ENCODE results near the gene TNFRSF6B. TPM values are rescaled to one million over a fixed set of nuclear protein-coding genes. Genes with fewer than 3 reads are reported as not detected.
"Not testable (repeated sequence)": the region's sequence is repeated elsewhere in the genome, so short reads cannot be mapped to it uniquely, and the experiment has no call there.

Gene TNFRSF6B
- total RNA-seq, 2 experiments from 2014 or later: not detected

- CTCF ChIA-PET: no interaction called here
- H3K36me3 Mint-ChIP-seq (ENCODE audit: low read depth): peaks cover 8% of the 10 kb centered on the region
- no peaks in the 10 kb centered on the region for H3K27me3 Mint-ChIP-seq (ENCODE audit: low read depth)
- H3K9me3 Mint-ChIP-seq: no peaks in the 10 kb centered on the region
- peak overlapping the region; percentile 98 for H3K4me3 Mint-ChIP-seq
- no peak for DNase-seq
- intact Hi-C loops (cut with micrococcal nuclease): loop anchor here (5.0 to 10.0 kb wide), 3 partner anchors 75 to 407 kb away; partner anchors contain the start of genes TCEA2 and UCKL1
- H3K4me1 Mint-ChIP-seq (ENCODE audit: low read depth): peaks cover 38% of the 10 kb centered on the region
- peak overlapping the region; percentile 93 for H3K27ac Mint-ChIP-seq
These were observed 39.1 kb upstream of the TNFRSF6B start for GRCh38 chr20:63657260-63657936.

GRCh38 chr20:63657937-63658748 lies 38.3 kb upstream of the TNFRSF6B start, which contains the start of gene RTEL1:
Gene RTEL1, plus strand, starts transcription at chr20:63658312. Its CDS starts 1,091 bp downstream, at chr20:63659403.
- peak; percentile 88 for DNase-seq
- H3K27ac Mint-ChIP-seq: peak within 1 kb of the TSS; percentile 93
- intact Hi-C loops (cut with micrococcal nuclease): loop anchor here (1.0 to 10.0 kb wide), 8 partner anchors 28 to 407 kb away; partner anchors contain the start of genes ARFRP1, TCEA2 and UCKL1
- H3K9me3 Mint-ChIP-seq: no peaks in the 10 kb centered on the region
- peak within 1 kb of the TSS; percentile 98 for H3K4me3 Mint-ChIP-seq
- H3K4me1 Mint-ChIP-seq (ENCODE audit: low read depth): peaks cover 38% of the 10 kb centered on the region
- H3K36me3 Mint-ChIP-seq (ENCODE audit: low read depth): peaks cover 10% of the 10 kb centered on the region
- CTCF ChIA-PET: interaction anchor here (0.8 kb wide), 1 partner anchor 16 kb away, joined by 5 read pairs; no protein-coding TSS in a partner anchor
- no peaks in the 10 kb centered on the region for H3K27me3 Mint-ChIP-seq (ENCODE audit: low read depth)

GRCh38 chr20:63658749-63659187 lies 37.7 kb upstream of the TNFRSF6B start:
- Mint-ChIP-seq H3K36me3 (ENCODE audit: low read depth) (peaks cover 10% of the 10 kb centered on the region), H3K9me3 (no peaks in the 10 kb centered on the region), H3K27me3 (ENCODE audit: low read depth) (no peaks in the 10 kb centered on the region), H3K27ac (peak overlapping the region; percentile 93), H3K4me3 (peak overlapping the region; percentile 98), H3K4me1 (ENCODE audit: low read depth) (peaks cover 37% of the 10 kb centered on the region)
- DNase-seq: no peak
- CTCF ChIA-PET: interaction anchor here (0.8 kb wide), 1 partner anchor 17 kb away, joined by 5 read pairs; no protein-coding TSS in a partner anchor
- intact Hi-C loops (cut with micrococcal nuclease): loop anchor here (1.0 to 10.0 kb wide), 8 partner anchors 28 to 406 kb away; partner anchors contain the start of genes ARFRP1, TCEA2 and UCKL1

- Mint-ChIP-seq H3K27ac (no peak overlapping the region), H3K4me3 (peak overlapping the region; percentile 98), H3K9me3 (no peaks in the 10 kb centered on the region), H3K4me1 (ENCODE audit: low read depth) (peaks cover 31% of the 10 kb centered on the region), H3K36me3 (ENCODE audit: low read depth) (peaks cover 10% of the 10 kb centered on the region), H3K27me3 (ENCODE audit: low read depth) (no peaks in the 10 kb centered on the region)
- intact Hi-C loops (cut with micrococcal nuclease): loop anchor here (2.0 to 10.0 kb wide), 4 partner anchors 31 to 405 kb away; partner anchors contain the start of genes TCEA2 and UCKL1
- CTCF ChIA-PET: no interaction called here
- DNase-seq: no peak
These were observed 37.1 kb upstream of the TNFRSF6B start for GRCh38 chr20:63659370-63659769.

- intact Hi-C loops (cut with micrococcal nuclease); H3K27me3 Mint-ChIP-seq (ENCODE audit: low read depth); CTCF ChIA-PET; DNase-seq; H3K9me3 Mint-ChIP-seq; H3K27ac Mint-ChIP-seq: not testable (repeated sequence)
- Mint-ChIP-seq H3K4me1 (ENCODE audit: low read depth) (peaks cover 27% of the 10 kb centered on the region), H3K36me3 (ENCODE audit: low read depth) (peaks cover 13% of the 10 kb centered on the region), H3K4me3 (peak overlapping the region; percentile 98)
These were observed 36.3 kb upstream of the TNFRSF6B start for GRCh38 chr20:63660174-63660573.

GRCh38 chr20:63660622-63661021 lies 35.8 kb upstream of the TNFRSF6B start:
- Mint-ChIP-seq H3K4me1 (ENCODE audit: low read depth) (peaks cover 27% of the 10 kb centered on the region), H3K27ac (no peak overlapping the region), H3K9me3 (no peaks in the 10 kb centered on the region), H3K36me3 (ENCODE audit: low read depth) (peaks cover 13% of the 10 kb centered on the region), H3K27me3 (ENCODE audit: low read depth) (no peaks in the 10 kb centered on the region), H3K4me3 (no peak overlapping the region)
- DNase-seq: no peak
- CTCF ChIA-PET: interaction anchor here (1.5 kb wide), 1 partner anchor 124 kb away, joined by 3 read pairs; the partner anchor contains the start of gene PTK6
- intact Hi-C loops (cut with micrococcal nuclease): no loop called here

GRCh38 chr20:63661108-63661507 lies 35.3 kb upstream of the TNFRSF6B start:
- Mint-ChIP-seq H3K4me3 (no peak overlapping the region), H3K27ac (no peak overlapping the region), H3K36me3 (ENCODE audit: low read depth) (peaks cover 13% of the 10 kb centered on the region), H3K27me3 (ENCODE audit: low read depth) (no peaks in the 10 kb centered on the region), H3K4me1 (ENCODE audit: low read depth) (peaks cover 27% of the 10 kb centered on the region), H3K9me3 (no peaks in the 10 kb centered on the region)
- CTCF ChIA-PET: interaction anchor here (1.5 kb wide), 1 partner anchor 124 kb away, joined by 3 read pairs; the partner anchor contains the start of gene PTK6
- intact Hi-C loops (cut with micrococcal nuclease): no loop called here
- no peak for DNase-seq

GRCh38 chr20:63661959-63662812 lies 34.3 kb upstream of the TNFRSF6B start:
- no peak for DNase-seq
- Mint-ChIP-seq H3K9me3 (no peaks in the 10 kb centered on the region), H3K27me3 (ENCODE audit: low read depth) (no peaks in the 10 kb centered on the region), H3K4me1 (ENCODE audit: low read depth) (peaks cover 24% of the 10 kb centered on the region), H3K4me3 (no peak overlapping the region), H3K36me3 (ENCODE audit: low read depth) (peaks cover 15% of the 10 kb centered on the region), H3K27ac (no peak overlapping the region)
- CTCF ChIA-PET: interaction anchor here (1.5 kb wide), 1 partner anchor 125 kb away, joined by 3 read pairs; the partner anchor contains the start of gene PTK6
- intact Hi-C loops (cut with micrococcal nuclease): no loop called here

GRCh38 chr20:63662813-63663189 lies 33.7 kb upstream of the TNFRSF6B start:
- peaks cover 24% of the 10 kb centered on the region for H3K4me1 Mint-ChIP-seq (ENCODE audit: low read depth)
- intact Hi-C loops (cut with micrococcal nuclease): no loop called here
- no peak for DNase-seq
- CTCF ChIA-PET: no interaction called here
- no peaks in the 10 kb centered on the region for H3K27me3 Mint-ChIP-seq (ENCODE audit: low read depth)
- no peaks in the 10 kb centered on the region for H3K9me3 Mint-ChIP-seq
- no peak overlapping the region for H3K27ac Mint-ChIP-seq
- no peak overlapping the region for H3K4me3 Mint-ChIP-seq
- H3K36me3 Mint-ChIP-seq (ENCODE audit: low read depth): peaks cover 17% of the 10 kb centered on the region

- no peak overlapping the region for H3K27ac Mint-ChIP-seq
- peaks cover 19% of the 10 kb centered on the region for H3K4me1 Mint-ChIP-seq (ENCODE audit: low read depth)
- no peak overlapping the region for H3K4me3 Mint-ChIP-seq
- no peaks in the 10 kb centered on the region for H3K9me3 Mint-ChIP-seq
- peaks cover 20% of the 10 kb centered on the region for H3K36me3 Mint-ChIP-seq (ENCODE audit: low read depth)
- H3K27me3 Mint-ChIP-seq (ENCODE audit: low read depth): no peaks in the 10 kb centered on the region
- CTCF ChIA-PET: no interaction called here
- intact Hi-C loops (cut with micrococcal nuclease): no loop called here
- DNase-seq: no peak
These were observed 33.0 kb upstream of the TNFRSF6B start for GRCh38 chr20:63663332-63664066.

- Mint-ChIP-seq H3K36me3 (ENCODE audit: low read depth) (peaks cover 26% of the 10 kb centered on the region), H3K9me3 (no peaks in the 10 kb centered on the region), H3K27me3 (ENCODE audit: low read depth) (no peaks in the 10 kb centered on the region), H3K4me3 (no peak overlapping the region), H3K27ac (no peak overlapping the region), H3K4me1 (ENCODE audit: low read depth) (peaks cover 13% of the 10 kb centered on the region)
- intact Hi-C loops (cut with micrococcal nuclease): no loop called here
- no peak for DNase-seq
- CTCF ChIA-PET: no interaction called here
These were observed 32.2 kb upstream of the TNFRSF6B start for GRCh38 chr20:63664143-63664851.
